AG09319 (cell line): ENCODE results near the gene MOCS1.

ENCODE experiments used
- DNase-seq: peaks from one replicate; pipeline ENCODE4 v3.0.0-alpha.2; 2010; ENCODE audit warnings: low read depth; ENCODE audit errors: extremely low read depth
- CTCF ChIP-seq: IDR thresholded peaks from 2 replicates; pipeline ENCODE4 v1.5.1; 2011; ENCODE audit warnings: low read depth, mild to moderate bottlenecking, inconsistent platforms, low read length, moderate library complexity

MOCS1 gene

GRCh38 chr6:39937686-39938333, 3.5 kb upstream of the MOCS1 start:
- no peak for TF ChIP-seq CTCF
- no peak for DNase-seq

- no peak for TF ChIP-seq CTCF
Observed at GRCh38 chr6:39936857-39937256, 2.6 kb upstream of the MOCS1 start.

GRCh38 chr6:39935241-39935640, 979 bp upstream of the MOCS1 start:
- DNase-seq = no peak
- no peak for TF ChIP-seq CTCF

More at GRCh38 chr6:39936857-39937256, 2.6 kb upstream of the MOCS1 start:
- no peak for DNase-seq

GRCh38 chr6:39933669-39934130, 562 bp downstream of the MOCS1 start:
- DNase-seq = no peak
- no peak for TF ChIP-seq CTCF

- no peak for DNase-seq
- no peak for TF ChIP-seq CTCF
Observed at GRCh38 chr6:39932386-39932910, 1.8 kb downstream of the MOCS1 start.

GRCh38 chr6:39931607-39932006, 2.7 kb downstream of the MOCS1 start:
- DNase-seq = no peak
- TF ChIP-seq CTCF = no peak

GRCh38 chr6:39930540-39930939, 3.7 kb downstream of the MOCS1 start:
- no peak for TF ChIP-seq CTCF
- no peak for DNase-seq
